ENCODE measurements around the gene IFRD2.
A peak's percentile ranks its signal among the peaks of the same experiment; 100 is the strongest.

The IFRD2 gene, protein sequence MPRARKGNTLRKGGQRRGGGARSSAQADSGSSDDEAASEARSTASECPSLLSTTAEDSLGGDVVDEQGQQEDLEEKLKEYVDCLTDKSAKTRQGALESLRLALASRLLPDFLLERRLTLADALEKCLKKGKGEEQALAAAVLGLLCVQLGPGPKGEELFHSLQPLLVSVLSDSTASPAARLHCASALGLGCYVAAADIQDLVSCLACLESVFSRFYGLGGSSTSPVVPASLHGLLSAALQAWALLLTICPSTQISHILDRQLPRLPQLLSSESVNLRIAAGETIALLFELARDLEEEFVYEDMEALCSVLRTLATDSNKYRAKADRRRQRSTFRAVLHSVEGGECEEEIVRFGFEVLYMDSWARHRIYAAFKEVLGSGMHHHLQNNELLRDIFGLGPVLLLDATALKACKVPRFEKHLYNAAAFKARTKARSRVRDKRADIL
- total RNA-seq = 9.8 to 44.9 (median 24.8) reads per million in 18 experiments

DNA sequence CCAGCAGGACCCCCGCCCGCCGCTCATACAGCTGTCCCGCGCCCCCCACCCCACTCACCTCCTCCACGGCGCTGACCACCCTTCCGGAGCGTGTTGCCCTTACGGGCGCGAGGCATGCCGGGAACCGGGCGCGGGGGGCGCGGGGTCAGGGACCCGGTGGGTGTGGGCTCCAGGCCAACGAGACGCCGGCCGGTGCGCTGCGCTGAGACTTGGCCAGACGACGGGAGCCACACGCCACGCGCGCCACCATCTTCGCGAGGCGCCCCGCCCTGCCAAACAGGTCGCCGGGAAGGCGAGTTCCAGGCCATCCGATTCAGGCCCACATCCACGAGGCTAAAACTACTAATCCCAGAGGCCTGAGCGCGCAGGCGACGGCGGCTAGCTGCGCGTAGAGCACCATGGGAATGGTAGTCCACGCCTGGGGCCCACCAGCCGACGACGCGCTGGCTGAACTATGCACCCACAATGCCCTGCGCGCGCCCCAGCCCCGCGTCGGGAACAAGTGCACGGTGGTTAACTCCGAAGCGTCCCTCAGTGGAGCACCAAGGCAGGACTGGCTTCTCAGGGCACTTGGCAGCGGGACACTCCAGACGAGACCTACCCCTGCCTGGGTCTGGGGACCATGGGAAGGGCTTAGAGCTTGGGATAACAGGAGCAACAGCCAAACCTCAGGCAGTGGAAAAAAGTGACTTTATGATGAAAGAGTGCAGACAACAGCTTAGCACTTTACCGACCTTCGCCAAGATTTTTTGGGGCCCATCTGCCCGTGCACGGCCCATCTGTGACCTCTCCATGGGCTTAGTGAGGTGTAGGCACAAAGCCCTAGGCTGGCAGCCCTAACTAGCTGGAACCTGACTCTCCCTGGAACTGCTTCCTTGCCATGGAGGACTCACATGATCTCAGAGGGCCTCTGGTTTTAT, at the start of gene IFRD2:
Gene IFRD2 (minus strand): TSS at position 271 of the 920 bp plus-strand sequence. CDS start 155 bp downstream, at position 116.
- peak; percentile 98 for DNase-seq

DNA sequence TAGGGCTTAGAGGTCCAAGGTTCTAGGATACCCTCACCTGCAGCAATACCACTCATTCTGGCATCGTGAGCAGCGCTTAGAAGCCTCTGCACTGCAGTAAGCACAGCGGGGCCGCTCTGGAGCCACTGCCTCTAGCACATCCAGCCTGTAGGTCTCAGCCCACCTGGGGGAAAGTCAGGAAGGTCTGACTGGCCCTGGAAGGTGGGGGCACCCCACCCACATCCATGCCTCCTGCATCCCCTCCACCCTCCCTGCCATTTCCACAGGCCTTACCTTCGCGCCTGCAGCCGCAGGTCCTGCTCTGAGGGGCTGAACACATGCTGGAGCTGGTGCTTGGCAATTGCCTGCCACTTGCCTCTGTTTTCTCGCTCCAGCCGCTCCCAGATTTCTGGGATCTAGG, 49.3 kb upstream of the IFRD2 start:
- DNase-seq = no peak

DNA sequence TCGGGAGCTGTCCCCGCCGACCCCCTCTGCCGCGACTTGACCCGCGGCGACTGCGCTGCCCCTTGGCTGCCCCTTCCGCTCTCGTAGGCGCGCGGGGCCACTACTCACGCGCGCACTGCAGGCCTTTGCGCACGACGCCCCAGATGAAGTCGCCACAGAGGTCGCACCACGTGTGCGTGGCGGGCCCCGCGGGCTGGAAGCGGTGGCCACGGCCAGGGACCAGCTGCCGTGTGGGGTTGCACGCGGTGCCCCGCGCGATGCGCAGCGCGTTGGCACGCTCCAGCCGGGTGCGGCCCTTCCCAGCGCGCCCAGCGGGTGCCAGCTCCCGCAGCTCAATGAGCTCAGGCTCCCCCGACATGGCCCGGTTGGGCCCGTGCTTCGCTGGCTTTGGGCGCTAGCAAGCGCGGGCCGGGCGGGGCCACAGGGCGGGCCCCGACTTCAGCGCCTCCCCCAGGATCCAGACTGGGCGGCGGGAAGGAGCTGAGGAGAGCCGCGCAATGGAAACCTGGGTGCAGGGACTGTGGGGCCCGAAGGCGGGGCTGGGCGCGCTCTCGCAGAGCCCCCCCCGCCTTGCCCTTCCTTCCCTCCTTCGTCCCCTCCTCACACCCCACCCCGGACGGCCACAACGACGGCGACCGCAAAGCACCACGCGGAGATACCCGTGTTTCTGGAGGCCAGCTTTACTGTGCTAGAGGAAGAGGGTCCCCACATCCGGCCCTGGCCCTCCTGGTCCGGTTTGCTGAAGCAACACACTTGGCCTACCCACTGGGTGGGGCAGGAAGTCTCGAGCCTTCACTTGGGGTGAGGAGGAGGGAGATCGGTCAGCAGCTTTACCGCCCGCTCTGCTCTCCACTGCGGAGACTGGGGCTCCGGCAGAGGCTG, 48.5 kb upstream of the IFRD2 start, which contains the start of gene RASSF1:
Gene RASSF1 (minus strand): TSS at position 389 of the 882 bp plus-strand sequence. CDS start 31 bp downstream, at position 358.
- DNase-seq = peak; percentile 85 to 87

GRCh38 chr3:50340147-50340447, 47.9 kb upstream of the IFRD2 start:
- no peak for DNase-seq

DNA sequence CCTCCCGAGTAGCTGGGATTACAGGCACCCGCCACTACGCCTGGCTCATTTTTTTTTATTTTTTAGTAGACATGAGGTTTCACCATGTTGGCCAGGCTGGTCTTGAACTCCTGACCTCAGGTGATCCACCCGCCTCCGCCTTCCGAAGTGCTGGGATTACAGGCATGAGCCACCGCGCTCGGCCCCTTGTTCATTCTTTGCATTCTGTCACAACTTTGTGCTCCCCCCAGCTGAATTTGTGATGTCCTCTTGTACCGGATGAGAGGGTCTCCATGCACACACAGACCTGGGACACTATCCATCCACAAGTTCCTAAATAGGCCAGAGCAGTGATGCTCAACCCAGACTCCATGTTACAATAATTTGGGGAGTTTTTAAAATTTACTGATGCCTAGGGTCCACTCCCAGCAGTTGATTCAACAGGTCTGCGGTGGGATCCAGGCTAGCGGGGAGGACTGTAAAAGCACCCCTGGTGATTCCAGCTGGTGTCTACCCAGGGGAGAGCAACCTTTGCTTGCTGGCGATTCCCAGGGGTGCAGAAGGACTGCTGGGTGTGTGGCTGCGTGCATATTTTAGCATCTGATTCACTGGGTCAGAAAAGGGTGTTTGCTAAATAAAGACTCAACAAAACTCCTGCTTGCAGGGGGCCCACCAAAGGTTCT, 47.4 kb upstream of the IFRD2 start:
- no peak for DNase-seq

- DNase-seq = peak; percentile 56 to 64
Observed at GRCh38 chr3:50338965-50339364, 46.7 kb upstream of the IFRD2 start.

GRCh38 chr3:50337175-50337861, 45.1 kb upstream of the IFRD2 start:
- peak; percentile 100 for DNase-seq

- DNase-seq = no peak
Observed at GRCh38 chr3:50336452-50337174, 44.4 kb upstream of the IFRD2 start.

GRCh38 chr3:50334339-50335075, 42.3 kb upstream of the IFRD2 start:
- no peak for DNase-seq

- no peak for DNase-seq
Observed at GRCh38 chr3:50333744-50334328, 41.6 kb upstream of the IFRD2 start.

GRCh38 chr3:50331364-50331907, 39.2 kb upstream of the IFRD2 start:
- no peak for DNase-seq

- no peak for DNase-seq
Observed at GRCh38 chr3:50330330-50330729, 38.1 kb upstream of the IFRD2 start.

DNA sequence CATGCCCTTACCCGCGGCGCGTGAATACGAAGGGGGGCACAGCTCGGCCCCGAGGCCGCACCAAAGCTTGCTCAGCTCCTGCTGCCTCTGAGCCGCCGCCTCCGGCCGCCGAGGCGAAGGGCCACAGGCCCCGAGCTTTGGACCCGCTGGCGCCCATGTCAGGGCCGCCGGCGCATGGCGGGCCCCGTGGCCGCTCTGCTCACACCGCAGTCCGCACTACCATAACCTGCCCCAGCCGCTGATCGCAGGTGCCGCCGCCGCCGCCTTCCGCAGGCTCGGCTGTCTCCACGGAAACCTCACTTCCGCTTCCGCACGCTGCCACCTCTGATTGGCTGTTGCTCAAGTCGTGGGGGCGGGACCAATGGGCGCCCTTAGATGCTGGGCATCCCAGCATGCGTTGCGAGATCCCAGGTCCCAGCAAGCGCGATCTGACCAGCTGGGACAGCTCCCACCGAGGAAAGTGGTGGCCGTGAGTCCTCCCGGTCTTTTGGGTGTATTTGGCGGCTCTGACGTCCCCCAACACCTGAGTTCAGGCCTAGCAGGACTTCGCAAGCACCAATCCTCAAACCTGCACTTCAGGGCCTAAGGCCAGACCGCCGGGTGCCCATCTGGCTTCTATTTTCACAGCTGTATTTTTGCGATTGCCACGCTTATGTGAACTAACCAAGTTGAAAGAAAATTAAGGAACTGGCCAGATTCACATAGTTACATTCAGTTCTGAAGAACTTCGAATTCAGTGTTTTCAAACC, 35.9 kb upstream of the IFRD2 start, which contains the start of gene TUSC2:
Gene TUSC2 (minus strand): TSS at position 281 of the 749 bp plus-strand sequence. CDS start 124 bp downstream, at position 157.
- peak; percentile 97 to 98 for DNase-seq

DNA sequence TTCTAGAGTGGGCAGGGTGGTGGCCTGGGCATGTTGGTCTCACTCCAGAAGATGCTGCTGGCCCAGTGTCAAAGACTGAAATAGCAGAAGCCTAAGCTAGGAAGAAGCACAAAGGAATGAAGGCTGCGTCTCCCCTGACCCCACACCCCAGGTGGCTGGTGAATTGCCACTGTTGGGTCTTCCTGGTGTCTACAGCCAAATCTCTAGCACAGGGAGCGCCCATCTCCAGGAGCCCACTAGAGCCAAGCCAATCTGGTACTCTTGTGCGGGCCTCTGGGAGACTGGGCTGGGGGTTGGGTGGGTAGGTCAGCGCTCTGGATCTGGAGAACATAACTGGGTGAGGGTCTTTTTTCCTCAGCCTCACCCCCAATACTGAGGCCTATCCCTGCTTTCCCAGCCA, 34.9 kb upstream of the IFRD2 start:
- DNase-seq = no peak

DNA sequence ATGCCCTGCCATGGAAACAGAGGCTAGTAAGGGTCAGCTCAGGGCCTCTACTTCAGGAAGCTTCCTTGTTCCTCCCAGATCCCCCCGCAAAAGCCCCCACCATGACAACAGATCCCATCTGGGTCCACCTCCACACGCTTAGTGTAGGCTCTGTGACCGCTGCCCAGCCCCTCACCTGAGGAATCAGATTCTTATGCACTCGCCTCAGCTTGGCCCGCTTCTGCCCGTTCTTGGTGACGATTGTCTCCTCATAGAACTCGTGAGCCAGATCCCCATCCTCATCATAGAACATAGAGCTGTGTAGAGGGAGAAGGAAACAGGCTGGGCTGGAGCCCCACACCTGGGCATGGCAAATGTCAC, 33.9 kb upstream of the IFRD2 start:
- no peak for DNase-seq

GRCh38 chr3:50325497-50326181, 33.4 kb upstream of the IFRD2 start:
- DNase-seq = no peak

DNA sequence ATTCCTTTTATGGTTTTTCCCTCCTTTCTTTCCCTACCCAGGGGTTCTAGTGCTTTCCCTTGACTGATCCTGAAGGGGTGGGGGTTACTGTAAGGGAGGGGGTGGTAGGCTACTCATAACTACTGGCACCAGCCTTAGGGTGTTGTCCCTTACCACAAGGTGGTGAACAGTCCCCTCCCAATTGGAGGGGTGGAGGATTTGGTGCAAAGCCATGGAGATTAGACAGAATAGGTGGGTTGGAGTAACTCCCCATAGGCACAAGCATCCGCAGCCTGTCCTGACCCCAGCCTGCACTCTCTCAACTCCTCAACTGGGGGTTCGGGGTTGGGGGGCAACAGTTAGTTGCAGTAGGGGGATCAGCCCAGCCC, 32.9 kb upstream of the IFRD2 start:
- DNase-seq = no peak

All from inflammatory macrophage (primary cell).